22Rv1 (cell line): ENCODE data around the gene VWA8.

Experiments
- CTCF ChIP-seq: fragments of 450-650 bp; IDR thresholded peaks from 2 replicates; pipeline ENCODE4 v1.5.1; 2017; ENCODE audit warnings: mild to moderate bottlenecking
- ZFX ChIP-seq: fragments of 450-650 bp; IDR thresholded peaks from 2 replicates; pipeline ENCODE4 v1.6.1; 2017; ENCODE audit warnings: antibody characterized with exemption, borderline replicate concordance

DNA sequence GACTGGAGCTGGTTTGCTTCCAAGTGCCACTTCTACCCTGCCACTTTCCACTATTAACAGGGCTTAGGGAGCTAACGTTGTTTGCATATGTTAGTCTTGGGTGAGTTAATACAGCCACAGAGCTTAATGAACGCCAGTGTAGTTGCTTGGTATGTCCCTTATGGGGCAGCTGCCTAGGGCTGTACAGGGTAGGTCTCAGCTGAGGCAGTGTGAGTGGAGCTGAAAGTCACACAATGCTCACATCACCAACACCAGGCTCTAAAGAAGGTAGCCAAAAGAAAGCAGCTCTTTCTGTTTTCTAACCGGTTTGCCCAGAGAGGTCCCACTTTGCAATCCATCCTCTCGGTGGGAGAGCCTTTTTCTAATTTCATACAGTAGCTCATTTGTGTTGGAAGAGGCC, 317.4 kb downstream of the VWA8 start:
- TF ChIP-seq CTCF, result no peak
- TF ChIP-seq ZFX, result no peak
